Breast epithelium (tissue), 3 donors: ENCODE measurements around the gene XPO6.

Experiments used
- CTCF ChIP-seq, 3 donors: fragments of 450-650 bp; IDR thresholded peaks; one replicate each; pipeline ENCODE4 v1.5.1; 2016 to 2017; ENCODE audit warnings: antibody characterized with exemption in 3 of 3, mild to moderate bottlenecking in 3 of 3, moderate library complexity in 3 of 3
- POLR2AphosphoS5 ChIP-seq, 3 donors: sonication (generic); formaldehyde crosslinking; IDR thresholded peaks; one replicate each; pipeline ENCODE4 v1.6.1; 2017; ENCODE audit warnings: antibody characterized with exemption in 3 of 3

DNA sequence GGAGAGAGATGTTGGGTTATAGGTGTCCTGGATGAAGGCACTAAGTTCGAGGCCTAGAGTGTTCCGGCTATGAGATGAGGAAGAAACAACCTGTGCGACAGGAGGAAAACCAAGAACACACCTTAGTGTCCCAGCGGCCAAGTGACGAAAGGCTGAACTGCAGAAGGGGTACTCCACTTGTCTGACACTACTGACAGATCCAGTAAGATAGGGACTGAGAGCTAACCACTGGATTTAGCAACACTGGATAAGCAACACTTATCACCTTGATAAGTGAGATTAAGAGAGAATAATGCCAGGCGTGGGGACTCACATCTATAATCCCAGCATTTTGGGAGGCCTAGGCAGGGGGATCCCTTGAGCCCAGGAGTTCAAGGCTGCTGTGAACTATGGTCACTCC lies 7.1 kb downstream of the XPO6 start:
- no peak for TF ChIP-seq POLR2AphosphoS5 (IDR thresholded peaks at IDR 0.05)
- TF ChIP-seq CTCF (IDR thresholded peaks at IDR 0.05) = no peak
